Osteocyte (in vitro differentiated cells): ENCODE measurements around the gene PCGF1. TPM values are rescaled to one million over a fixed set of nuclear protein-coding genes. Genes with fewer than 3 reads are reported as not detected.

ENCODE experiments used
- DNase-seq: peaks from one replicate; pipeline ENCODE4 v3.0.0; 2021; ENCODE audit warnings: mixed read lengths; ENCODE audit not compliant: unreplicated experiment; ENCODE audit errors: extremely low spot score
- H3K27ac Mint-ChIP-seq: one replicate; pipeline ENCODE4 v1.8.0; 2021; ENCODE audit warnings: mild to moderate bottlenecking, mixed read lengths; ENCODE audit not compliant: unreplicated experiment
- H3K27me3 Mint-ChIP-seq: one replicate; pipeline ENCODE4 v1.8.0; 2021; ENCODE audit warnings: mixed read lengths; ENCODE audit not compliant: unreplicated experiment
- H3K36me3 Mint-ChIP-seq: one replicate; pipeline ENCODE4 v1.8.0; 2021; ENCODE audit warnings: mixed read lengths; ENCODE audit not compliant: unreplicated experiment
- H3K4me1 Mint-ChIP-seq: one replicate; pipeline ENCODE4 v1.8.0; 2021; ENCODE audit warnings: mixed read lengths; ENCODE audit not compliant: unreplicated experiment
- H3K4me3 Mint-ChIP-seq: one replicate; pipeline ENCODE4 v1.8.0; 2021; ENCODE audit warnings: mild to moderate bottlenecking, moderate library complexity, mixed read lengths; ENCODE audit not compliant: unreplicated experiment
- H3K9me3 Mint-ChIP-seq: one replicate; pipeline ENCODE4 v1.8.0; 2021; ENCODE audit warnings: mixed read lengths; ENCODE audit not compliant: unreplicated experiment
- total RNA-seq: library from RNA; stranded (reverse); gene quantifications from 2 replicates; pipeline ENCODE4 v1.2.1, GENCODE V29; 2021
- TF ChIP-seq, protein P1 (sequence below): fragments of 200-600 bp; sonication (generic); IDR thresholded peaks from 2 replicates; pipeline ENCODE4 v1.5.0; 2021; ENCODE audit warnings: antibody characterized with exemption, mild to moderate bottlenecking, moderate library complexity

The PCGF1 gene
- total RNA-seq, 1 donor from 2014 or later: 32.5 TPM

DNA sequence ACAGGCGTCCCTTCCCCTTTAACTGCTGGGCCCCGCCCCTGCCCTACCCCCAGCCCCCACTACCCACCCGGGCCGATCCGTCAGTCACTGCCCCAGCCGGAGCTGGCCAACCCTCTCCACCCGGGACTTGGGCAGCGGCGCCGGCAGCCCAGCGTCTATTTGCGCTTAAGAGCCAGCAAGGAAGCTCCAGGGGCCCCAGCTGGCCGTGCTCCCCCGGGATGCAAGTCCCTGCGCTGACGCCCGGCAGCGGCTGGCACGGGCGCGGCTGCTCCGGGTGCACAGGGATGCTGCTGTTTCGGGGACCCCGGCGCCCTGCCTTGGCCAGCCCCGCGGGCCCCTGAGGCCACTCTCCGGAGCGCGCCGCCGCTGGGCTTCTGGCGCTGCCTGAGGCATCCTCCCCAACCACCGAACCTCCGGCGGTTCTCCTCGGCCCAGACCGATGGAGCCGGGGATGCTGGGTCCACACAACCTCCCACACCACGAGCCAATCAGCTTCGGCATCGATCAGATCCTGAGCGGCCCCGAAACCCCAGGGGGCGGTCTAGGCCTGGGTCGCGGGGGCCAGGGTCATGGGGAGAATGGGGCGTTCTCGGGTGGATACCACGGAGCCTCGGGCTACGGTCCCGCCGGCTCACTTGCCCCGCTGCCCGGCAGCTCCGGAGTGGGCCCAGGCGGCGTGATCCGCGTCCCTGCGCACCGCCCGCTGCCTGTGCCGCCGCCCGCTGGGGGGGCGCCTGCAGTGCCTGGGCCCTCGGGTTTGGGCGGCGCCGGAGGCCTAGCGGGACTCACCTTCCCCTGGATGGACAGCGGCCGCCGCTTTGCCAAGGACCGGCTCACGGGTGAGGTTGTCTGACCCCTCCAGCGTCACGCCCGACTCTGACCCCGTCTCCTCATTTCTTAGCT lies 7.1 kb upstream of the PCGF1 start, which contains the start of gene TLX2:
Gene TLX2, plus strand, starts transcription at position 83 of the 903 bp plus-strand sequence. Its CDS starts 357 bp downstream, at position 440.
- Mint-ChIP-seq H3K27me3 (peaks cover 80% of the 10 kb centered on the region), H3K4me3 (no peak within 1 kb of the TSS), H3K4me1 (peaks cover 11% of the 10 kb centered on the region), H3K9me3 (no peaks in the 10 kb centered on the region), H3K36me3 (peaks cover 3% of the 10 kb centered on the region), H3K27ac (no peak within 1 kb of the TSS)
- no peak for DNase-seq
- TF ChIP-seq, protein P1, sequence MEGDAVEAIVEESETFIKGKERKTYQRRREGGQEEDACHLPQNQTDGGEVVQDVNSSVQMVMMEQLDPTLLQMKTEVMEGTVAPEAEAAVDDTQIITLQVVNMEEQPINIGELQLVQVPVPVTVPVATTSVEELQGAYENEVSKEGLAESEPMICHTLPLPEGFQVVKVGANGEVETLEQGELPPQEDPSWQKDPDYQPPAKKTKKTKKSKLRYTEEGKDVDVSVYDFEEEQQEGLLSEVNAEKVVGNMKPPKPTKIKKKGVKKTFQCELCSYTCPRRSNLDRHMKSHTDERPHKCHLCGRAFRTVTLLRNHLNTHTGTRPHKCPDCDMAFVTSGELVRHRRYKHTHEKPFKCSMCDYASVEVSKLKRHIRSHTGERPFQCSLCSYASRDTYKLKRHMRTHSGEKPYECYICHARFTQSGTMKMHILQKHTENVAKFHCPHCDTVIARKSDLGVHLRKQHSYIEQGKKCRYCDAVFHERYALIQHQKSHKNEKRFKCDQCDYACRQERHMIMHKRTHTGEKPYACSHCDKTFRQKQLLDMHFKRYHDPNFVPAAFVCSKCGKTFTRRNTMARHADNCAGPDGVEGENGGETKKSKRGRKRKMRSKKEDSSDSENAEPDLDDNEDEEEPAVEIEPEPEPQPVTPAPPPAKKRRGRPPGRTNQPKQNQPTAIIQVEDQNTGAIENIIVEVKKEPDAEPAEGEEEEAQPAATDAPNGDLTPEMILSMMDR: no peak

DNA sequence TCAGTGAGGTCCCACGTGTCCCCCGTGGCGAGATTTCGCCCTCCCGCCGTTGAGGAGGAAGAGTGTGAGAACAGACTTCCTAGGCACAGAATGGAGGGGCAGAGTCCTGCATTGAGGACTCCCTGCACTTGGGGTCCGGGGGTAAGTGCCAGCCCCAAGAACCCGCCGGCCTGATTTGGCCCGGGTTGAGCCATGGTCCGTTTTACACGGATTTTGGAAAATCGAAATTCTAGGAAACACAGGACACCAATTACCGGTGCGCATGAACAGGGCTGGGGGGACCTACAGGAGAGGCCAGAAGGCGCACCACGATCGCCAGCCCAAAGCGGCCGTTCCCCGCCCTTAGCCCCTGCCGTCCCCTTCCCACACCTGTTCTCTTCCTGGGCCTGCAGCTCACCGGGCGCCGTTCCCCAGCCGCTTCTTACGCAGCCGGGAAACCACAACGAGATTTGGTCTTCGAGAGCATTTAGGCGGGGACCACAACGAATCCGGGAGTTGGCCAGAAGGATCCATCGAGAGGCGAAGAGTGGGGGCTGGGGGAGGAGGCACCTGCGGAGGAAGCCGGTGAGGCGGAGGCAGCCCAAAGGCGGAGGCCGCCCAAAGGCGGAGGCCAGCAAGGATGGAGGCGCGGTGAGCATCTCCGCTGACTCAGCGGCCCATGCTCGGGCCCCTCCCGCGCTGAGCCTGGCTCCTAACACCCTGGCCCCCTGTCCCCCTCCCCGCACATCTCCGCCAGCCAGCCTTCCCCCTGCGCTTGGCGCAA lies 6.3 kb upstream of the PCGF1 start:
- no peaks in the 10 kb centered on the region for H3K9me3 Mint-ChIP-seq
- H3K36me3 Mint-ChIP-seq: peaks cover 4% of the 10 kb centered on the region
- no peak overlapping the region for H3K4me3 Mint-ChIP-seq
- DNase-seq: no peak
- TF ChIP-seq, protein P1: no peak
- H3K4me1 Mint-ChIP-seq: peaks cover 11% of the 10 kb centered on the region
- no peak overlapping the region for H3K27ac Mint-ChIP-seq
- peaks cover 73% of the 10 kb centered on the region for H3K27me3 Mint-ChIP-seq

DNA sequence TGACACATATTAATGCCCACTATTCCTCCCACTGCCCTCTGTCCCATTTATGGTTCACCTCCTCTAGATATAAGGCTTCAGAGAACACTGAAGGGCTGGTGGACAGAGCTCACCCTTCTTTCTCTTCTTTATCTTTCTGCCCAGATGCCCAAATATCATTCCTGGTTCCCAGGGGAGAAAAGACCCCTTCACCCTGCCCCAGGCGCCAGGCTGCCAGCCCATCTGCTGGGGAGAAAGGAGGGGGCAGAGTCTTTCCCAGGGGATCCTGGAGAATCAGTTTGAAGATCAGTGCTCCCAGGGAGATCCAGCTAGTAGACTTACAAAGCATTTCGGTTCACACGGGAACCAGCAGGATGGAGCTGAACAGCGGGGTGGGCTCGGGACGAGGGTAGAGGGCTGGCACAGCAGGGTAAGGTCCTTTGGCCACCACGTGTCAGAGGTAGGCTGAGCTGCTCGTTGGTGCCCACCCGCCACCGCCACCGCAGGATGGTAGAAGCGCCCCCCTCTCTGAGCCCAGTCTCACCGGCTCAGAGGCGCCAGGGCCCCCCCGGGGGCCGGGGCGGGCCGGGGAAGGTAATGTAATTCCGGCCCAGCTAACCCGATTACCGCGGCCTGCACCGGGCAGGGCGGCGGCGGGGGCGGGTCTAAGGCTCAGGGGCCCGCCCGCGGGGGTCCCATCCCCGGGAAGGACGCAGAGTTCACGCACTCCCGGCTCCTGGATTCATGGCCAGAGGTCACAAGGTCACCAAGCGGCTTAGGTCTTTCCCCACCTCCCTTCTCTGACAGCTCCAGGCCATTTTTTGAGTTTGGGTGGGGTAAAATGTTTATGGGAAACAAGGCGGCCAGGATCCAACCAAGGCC lies 5.5 kb upstream of the PCGF1 start:
- no peak overlapping the region for H3K4me3 Mint-ChIP-seq
- H3K9me3 Mint-ChIP-seq: no peaks in the 10 kb centered on the region
- peaks cover 4% of the 10 kb centered on the region for H3K36me3 Mint-ChIP-seq
- DNase-seq: no peak
- TF ChIP-seq, protein P1: no peak
- peaks cover 71% of the 10 kb centered on the region for H3K27me3 Mint-ChIP-seq
- H3K4me1 Mint-ChIP-seq: peaks cover 19% of the 10 kb centered on the region
- H3K27ac Mint-ChIP-seq: no peak overlapping the region

DNA sequence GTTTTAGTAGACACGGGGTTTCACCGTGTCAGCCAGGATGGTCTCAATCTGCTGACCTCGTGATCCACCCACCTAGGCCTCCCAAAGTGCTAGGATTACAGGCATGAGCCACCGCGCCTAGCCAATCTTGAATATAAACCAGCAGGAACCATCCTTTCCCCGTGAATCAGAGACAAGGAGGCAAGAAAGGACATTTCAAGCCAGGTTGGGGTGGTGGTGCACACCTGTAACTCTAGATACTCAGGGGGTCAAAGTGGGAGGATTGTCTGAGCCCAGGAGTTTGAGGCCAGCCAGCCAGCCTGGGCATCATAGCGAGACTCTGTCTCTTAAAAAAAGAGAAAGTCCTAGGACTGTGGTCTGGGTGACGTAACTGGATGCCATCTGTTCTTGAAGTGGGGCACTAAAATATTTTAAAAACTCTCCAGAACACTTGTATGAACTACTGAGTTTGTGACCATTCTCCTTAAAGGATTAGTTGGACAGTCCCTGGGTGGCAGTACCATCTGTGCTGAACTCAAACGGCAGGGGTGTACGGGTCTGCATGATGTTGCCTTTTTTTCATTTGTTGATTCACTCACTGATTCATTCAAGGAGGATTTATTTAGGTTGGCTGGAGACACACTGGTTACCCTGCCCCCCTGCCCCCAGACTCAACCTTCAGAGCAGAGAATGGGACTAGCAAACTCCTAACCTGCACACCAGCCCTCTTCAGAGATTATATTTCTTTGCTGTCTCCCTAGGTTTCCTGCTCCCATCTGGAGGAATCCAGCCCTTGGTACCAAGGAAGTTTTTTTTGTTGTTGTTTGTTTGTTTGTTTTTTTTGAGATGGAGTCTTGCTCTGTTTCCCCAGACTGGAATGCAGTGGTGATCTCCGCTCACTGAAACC lies 3.9 kb upstream of the PCGF1 start:
- Mint-ChIP-seq H3K4me1 (peaks cover 27% of the 10 kb centered on the region), H3K9me3 (no peaks in the 10 kb centered on the region), H3K27ac (no peak overlapping the region), H3K4me3 (no peak overlapping the region), H3K27me3 (peaks cover 56% of the 10 kb centered on the region), H3K36me3 (peaks cover 8% of the 10 kb centered on the region)
- TF ChIP-seq, protein P1: no peak
- DNase-seq: no peak
